Measurements from ENCODE around the gene PRKCH. TPM values are rescaled to one million over a fixed set of nuclear protein-coding genes. Genes with fewer than 3 reads are reported as not detected.

Gene PRKCH
- total and polyA plus RNA-seq, 2 of the 13 experiments (the other 11 are each of a cell fraction or from before 2014, with no cell fraction given), result 0.48 to 1.3 TPM

- TF ChIP-seq, protein P1, sequence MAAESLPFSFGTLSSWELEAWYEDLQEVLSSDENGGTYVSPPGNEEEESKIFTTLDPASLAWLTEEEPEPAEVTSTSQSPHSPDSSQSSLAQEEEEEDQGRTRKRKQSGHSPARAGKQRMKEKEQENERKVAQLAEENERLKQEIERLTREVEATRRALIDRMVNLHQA (CRISPR knock-in tag; IDR thresholded peaks at IDR 0.05), result no peak
- TF ChIP-seq FLYWCH1 (CRISPR knock-in tag; IDR thresholded peaks at IDR 0.05) (no peak), ZNF33A (CRISPR knock-in tag; IDR thresholded peaks at IDR 0.05; ENCODE audit: borderline replicate concordance) (no peak), ZNF337 (CRISPR knock-in tag; IDR thresholded peaks at IDR 0.05; ENCODE audit: borderline replicate concordance, low read depth) (0 out of 2 replicates have a peak, but pooled peaks have one; percentile 21), SMYD3 (CRISPR knock-in tag; IDR thresholded peaks at IDR 0.05) (peak; percentile 93), ARID2 (CRISPR knock-in tag; IDR thresholded peaks at IDR 0.05; ENCODE audit: borderline replicate concordance) (peak; percentile 91; the same call in 1 of the 2 replicates), HCFC1 (IDR thresholded peaks at IDR 0.05; ENCODE audit: low read depth, low read length) (no peak), HOXA9 (CRISPR knock-in tag; IDR thresholded peaks at IDR 0.05; ENCODE audit: borderline replicate concordance) (no peak), ZNF263 (CRISPR knock-in tag; IDR thresholded peaks at IDR 0.05) (no peak), ZMAT3 (CRISPR knock-in tag; conservative IDR thresholded peaks at IDR 0.05) (no peak), MIER2 (CRISPR knock-in tag; IDR thresholded peaks at IDR 0.05) (peak; percentile 70; the same call in 1 of the 2 replicates), MEIS2 (CRISPR knock-in tag; IDR thresholded peaks at IDR 0.05) (peak; percentile 94), HDAC6 (IDR thresholded peaks at IDR 0.05; ENCODE audit: low read depth, low read length) (no peak), ATF6 (CRISPR knock-in tag; conservative IDR thresholded peaks at IDR 0.05) (no peak)
- TF ChIP-seq, protein P2, sequence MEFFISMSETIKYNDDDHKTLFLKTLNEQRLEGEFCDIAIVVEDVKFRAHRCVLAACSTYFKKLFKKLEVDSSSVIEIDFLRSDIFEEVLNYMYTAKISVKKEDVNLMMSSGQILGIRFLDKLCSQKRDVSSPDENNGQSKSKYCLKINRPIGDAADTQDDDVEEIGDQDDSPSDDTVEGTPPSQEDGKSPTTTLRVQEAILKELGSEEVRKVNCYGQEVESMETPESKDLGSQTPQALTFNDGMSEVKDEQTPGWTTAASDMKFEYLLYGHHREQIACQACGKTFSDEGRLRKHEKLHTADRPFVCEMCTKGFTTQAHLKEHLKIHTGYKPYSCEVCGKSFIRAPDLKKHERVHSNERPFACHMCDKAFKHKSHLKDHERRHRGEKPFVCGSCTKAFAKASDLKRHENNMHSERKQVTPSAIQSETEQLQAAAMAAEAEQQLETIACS (CRISPR knock-in tag; IDR thresholded peaks at IDR 0.05), result no peak
- TF ChIP-seq, protein P3, sequence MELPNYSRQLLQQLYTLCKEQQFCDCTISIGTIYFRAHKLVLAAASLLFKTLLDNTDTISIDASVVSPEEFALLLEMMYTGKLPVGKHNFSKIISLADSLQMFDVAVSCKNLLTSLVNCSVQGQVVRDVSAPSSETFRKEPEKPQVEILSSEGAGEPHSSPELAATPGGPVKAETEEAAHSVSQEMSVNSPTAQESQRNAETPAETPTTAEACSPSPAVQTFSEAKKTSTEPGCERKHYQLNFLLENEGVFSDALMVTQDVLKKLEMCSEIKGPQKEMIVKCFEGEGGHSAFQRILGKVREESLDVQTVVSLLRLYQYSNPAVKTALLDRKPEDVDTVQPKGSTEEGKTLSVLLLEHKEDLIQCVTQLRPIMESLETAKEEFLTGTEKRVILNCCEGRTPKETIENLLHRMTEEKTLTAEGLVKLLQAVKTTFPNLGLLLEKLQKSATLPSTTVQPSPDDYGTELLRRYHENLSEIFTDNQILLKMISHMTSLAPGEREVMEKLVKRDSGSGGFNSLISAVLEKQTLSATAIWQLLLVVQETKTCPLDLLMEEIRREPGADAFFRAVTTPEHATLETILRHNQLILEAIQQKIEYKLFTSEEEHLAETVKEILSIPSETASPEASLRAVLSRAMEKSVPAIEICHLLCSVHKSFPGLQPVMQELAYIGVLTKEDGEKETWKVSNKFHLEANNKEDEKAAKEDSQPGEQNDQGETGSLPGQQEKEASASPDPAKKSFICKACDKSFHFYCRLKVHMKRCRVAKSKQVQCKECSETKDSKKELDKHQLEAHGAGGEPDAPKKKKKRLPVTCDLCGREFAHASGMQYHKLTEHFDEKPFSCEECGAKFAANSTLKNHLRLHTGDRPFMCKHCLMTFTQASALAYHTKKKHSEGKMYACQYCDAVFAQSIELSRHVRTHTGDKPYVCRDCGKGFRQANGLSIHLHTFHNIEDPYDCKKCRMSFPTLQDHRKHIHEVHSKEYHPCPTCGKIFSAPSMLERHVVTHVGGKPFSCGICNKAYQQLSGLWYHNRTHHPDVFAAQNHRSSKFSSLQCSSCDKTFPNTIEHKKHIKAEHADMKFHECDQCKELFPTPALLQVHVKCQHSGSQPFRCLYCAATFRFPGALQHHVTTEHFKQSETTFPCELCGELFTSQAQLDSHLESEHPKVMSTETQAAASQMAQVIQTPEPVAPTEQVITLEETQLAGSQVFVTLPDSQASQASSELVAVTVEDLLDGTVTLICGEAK (IDR thresholded peaks at IDR 0.05), result no peak
- TF ChIP-seq, protein P3 (CRISPR knock-in tag; IDR thresholded peaks at IDR 0.05), result no peak
These were observed 232.6 kb downstream of the PRKCH start (continued) for GRCh38 chr14:61553730-61554641.
